HCT116 (cell line): ENCODE measurements around the gene GOLGA7B.

Experiments used
- CTCF ChIP-seq, 3 experiments: fragments of 200-600 bp in 1 of 3; sonication (generic) in 1 of 3; IDR thresholded peaks in 2 of 3; conservative IDR thresholded peaks in 1 of 3; 2 replicates each; pipeline ENCODE4 v1.5.1; 2012 to 2017; ENCODE audit warnings: low read depth in 2 of 3, low read length in 2 of 3, antibody characterized with exemption in 1 of 3, borderline replicate concordance in 1 of 3, control low read depth in 1 of 3, mild to moderate bottlenecking in 1 of 3, mixed read lengths in 1 of 3, mixed run types in 1 of 3, moderate library complexity in 1 of 3; ENCODE audit not compliant: insufficient read depth in 1 of 3
- EZH2phosphoT487 ChIP-seq: fragments of 200-600 bp; IDR thresholded peaks from 2 replicates; pipeline ENCODE4 v1.6.1; 2018; ENCODE audit warnings: antibody characterized with exemption, borderline replicate concordance
- JUND ChIP-seq: IDR thresholded peaks from 2 replicates; pipeline ENCODE4 v1.6.1; 2012
- MAX ChIP-seq: IDR thresholded peaks from 2 replicates; pipeline ENCODE4 v1.6.1; 2012
- POLR2AphosphoS5 ChIP-seq: IDR thresholded peaks from 2 replicates; pipeline ENCODE4 v1.6.1; 2011; ENCODE audit warnings: mild to moderate bottlenecking, low read depth, low read length, moderate library complexity
- RAD21 ChIP-seq: IDR thresholded peaks from 2 replicates; pipeline ENCODE4 v1.6.1; 2012; ENCODE audit warnings: low read depth, mild to moderate bottlenecking
- SIN3A ChIP-seq: IDR thresholded peaks from 2 replicates; pipeline ENCODE4 v1.6.1; 2012; ENCODE audit warnings: low read depth
- ZNF274 ChIP-seq: fragments of 200-500 bp; sonication (Bioruptor generic); IDR thresholded peaks from 2 replicates; pipeline ENCODE4 v1.6.1; 2014; ENCODE audit warnings: mild to moderate bottlenecking, low read depth, low read length, inconsistent platforms

GRCh38 chr10:97915346-97916131, 65.9 kb downstream of the GOLGA7B start:
- no peak for TF ChIP-seq SIN3A
- no peak for TF ChIP-seq EZH2phosphoT487
- TF ChIP-seq CTCF (IDR thresholded peaks at IDR 0.05 in 2 of 3, conservative IDR thresholded peaks at IDR 0.05 in 1 of 3; ENCODE audit: borderline replicate concordance in 1 of 3, insufficient read depth in 1 of 3, low read depth in 2 of 3, low read length in 2 of 3) = no peak
- TF ChIP-seq JUND = no peak
- no peak for TF ChIP-seq RAD21
- TF ChIP-seq POLR2AphosphoS5 = no peak
- TF ChIP-seq ZNF274 = no peak
- TF ChIP-seq MAX = no peak
